ENCODE results near the gene USP11. TPM values are rescaled to one million over a fixed set of nuclear protein-coding genes. Genes with fewer than 3 reads are reported as not detected.

Gene USP11
- total RNA-seq, 2 donors from 2014 or later = 113 to 214 TPM

DNA sequence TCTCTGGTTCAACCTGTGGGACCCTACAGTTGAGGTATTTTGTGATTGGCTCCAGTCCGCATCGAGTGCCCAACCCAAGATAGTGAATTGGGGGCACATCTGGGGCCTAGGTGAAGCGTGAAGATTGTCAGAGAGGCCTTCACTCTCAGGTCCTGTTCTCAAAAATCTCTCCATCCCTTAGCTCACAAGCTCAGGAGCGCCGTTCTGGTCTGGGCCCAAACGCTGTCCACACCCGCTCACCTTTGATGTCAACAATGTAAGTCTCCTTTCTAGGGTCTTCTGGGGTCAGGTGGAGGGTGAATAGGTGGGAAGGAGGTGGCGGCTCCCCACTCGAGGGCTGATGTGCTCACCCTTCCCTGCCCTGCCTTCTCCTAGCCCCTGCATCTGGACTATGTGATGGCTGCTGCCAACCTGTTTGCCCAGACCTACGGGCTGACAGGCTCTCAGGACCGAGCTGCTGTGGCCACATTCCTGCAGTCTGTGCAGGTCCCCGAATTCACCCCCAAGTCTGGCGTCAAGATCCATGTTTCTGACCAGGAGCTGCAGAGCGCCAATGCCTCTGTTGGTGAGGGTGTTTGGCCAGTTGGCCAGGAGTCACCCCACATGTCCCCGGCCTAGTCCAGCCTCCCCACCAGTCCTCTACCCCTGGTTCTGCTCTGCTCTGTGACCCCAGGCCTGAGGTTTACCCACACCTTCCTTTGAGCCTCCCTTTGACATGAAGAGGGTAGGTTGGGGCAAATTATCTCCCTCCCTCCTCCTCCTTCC is 22.0 kb upstream of the USP11 start:
- TF ChIP-seq, protein P1, sequence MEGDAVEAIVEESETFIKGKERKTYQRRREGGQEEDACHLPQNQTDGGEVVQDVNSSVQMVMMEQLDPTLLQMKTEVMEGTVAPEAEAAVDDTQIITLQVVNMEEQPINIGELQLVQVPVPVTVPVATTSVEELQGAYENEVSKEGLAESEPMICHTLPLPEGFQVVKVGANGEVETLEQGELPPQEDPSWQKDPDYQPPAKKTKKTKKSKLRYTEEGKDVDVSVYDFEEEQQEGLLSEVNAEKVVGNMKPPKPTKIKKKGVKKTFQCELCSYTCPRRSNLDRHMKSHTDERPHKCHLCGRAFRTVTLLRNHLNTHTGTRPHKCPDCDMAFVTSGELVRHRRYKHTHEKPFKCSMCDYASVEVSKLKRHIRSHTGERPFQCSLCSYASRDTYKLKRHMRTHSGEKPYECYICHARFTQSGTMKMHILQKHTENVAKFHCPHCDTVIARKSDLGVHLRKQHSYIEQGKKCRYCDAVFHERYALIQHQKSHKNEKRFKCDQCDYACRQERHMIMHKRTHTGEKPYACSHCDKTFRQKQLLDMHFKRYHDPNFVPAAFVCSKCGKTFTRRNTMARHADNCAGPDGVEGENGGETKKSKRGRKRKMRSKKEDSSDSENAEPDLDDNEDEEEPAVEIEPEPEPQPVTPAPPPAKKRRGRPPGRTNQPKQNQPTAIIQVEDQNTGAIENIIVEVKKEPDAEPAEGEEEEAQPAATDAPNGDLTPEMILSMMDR (conservative IDR thresholded peaks at IDR 0.05) = no peak
- no peak overlapping the region for H3K9ac ChIP-seq (ENCODE audit: extremely low read depth, low read length, poor library complexity, severe bottlenecking)
- peaks cover 94% of the 10 kb centered on the region for H3K36me3 Mint-ChIP-seq (ENCODE audit: low read depth)
- no peaks in the 10 kb centered on the region for H3K9me3 ChIP-seq (ENCODE audit: control insufficient read depth, low read length)
- DNase-seq = no peak
- H3K27ac ChIP-seq (ENCODE audit: low read depth, low read length) = no peak overlapping the region
- peaks cover 84% of the 10 kb centered on the region for H3K36me3 ChIP-seq (ENCODE audit: control insufficient read depth, insufficient read depth, low read length)
- H3K4me1 ChIP-seq (ENCODE audit: control insufficient read depth, insufficient read depth, low read length) = no peaks in the 10 kb centered on the region
- H3K4me3 ChIP-seq (ENCODE audit: low read length) = no peak overlapping the region
- no peak overlapping the region for H3K27ac Mint-ChIP-seq
- H3K27me3 Mint-ChIP-seq (ENCODE audit: insufficient read depth) = no peaks in the 10 kb centered on the region
- H3K4me3 Mint-ChIP-seq = no peak overlapping the region
- H3K27me3 ChIP-seq (ENCODE audit: control insufficient read depth, insufficient read depth, low read length, poor library complexity, severe bottlenecking) = no peaks in the 10 kb centered on the region
- no peaks in the 10 kb centered on the region for H3K9me3 Mint-ChIP-seq
- H3K4me1 Mint-ChIP-seq = peaks cover 1% of the 10 kb centered on the region
- WGBS, 2 experiments (ENCODE audit: insufficient coverage in 1 of 2, insufficient read length in 1 of 2) = 90 to 99% methylated on average over 2 to 12 of the region's 15 CpGs

DNA sequence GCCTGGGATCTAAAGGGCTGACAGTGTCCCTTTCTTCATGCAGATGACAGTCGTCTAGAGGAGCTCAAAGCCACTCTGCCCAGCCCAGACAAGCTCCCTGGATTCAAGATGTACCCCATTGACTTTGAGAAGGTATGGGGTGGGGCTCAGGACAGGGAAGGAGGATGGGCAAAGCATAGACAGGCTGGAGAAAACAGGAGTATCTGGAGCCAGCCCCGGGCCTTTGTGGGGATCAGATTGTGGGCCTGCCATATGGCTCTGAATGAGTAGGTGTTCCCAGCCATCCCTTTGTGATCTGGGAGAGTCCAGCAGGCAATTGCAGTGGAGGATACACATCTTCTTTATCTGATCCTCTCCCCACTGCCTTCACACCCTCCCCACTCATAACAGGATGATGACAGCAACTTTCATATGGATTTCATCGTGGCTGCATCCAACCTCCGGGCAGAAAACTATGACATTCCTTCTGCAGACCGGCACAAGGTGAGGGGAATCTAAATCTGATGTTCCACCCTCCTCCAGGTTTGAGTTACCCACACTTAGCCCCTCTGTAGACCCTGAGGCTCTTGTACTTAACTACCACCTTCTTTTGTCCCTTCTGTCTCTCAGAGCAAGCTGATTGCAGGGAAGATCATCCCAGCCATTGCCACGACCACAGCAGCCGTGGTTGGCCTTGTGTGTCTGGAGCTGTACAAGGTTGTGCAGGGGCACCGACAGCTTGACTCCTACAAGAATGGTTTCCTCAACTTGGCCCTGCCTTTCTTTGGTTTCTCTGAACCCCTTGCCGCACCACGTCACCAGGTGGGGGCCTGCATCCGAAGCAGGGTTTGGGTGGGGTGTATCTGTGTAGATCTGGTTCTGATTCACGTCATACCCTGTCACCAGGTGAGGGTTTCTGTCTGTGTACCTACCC is 20.2 kb upstream of the USP11 start:
- TF ChIP-seq, protein P1 (conservative IDR thresholded peaks at IDR 0.05) = no peak
- H3K27ac ChIP-seq (ENCODE audit: low read depth, low read length) = no peak overlapping the region
- Mint-ChIP-seq H3K27me3 (ENCODE audit: insufficient read depth) (no peaks in the 10 kb centered on the region), H3K4me3 (no peak overlapping the region), H3K9me3 (no peaks in the 10 kb centered on the region), H3K4me1 (peaks cover 18% of the 10 kb centered on the region), H3K36me3 (ENCODE audit: low read depth) (peaks cover 85% of the 10 kb centered on the region), H3K27ac (no peak overlapping the region)
- H3K9me3 ChIP-seq (ENCODE audit: control insufficient read depth, low read length) = no peaks in the 10 kb centered on the region
- no peaks in the 10 kb centered on the region for H3K27me3 ChIP-seq (ENCODE audit: control insufficient read depth, insufficient read depth, low read length, poor library complexity, severe bottlenecking)
- H3K36me3 ChIP-seq (ENCODE audit: control insufficient read depth, insufficient read depth, low read length) = peaks cover 69% of the 10 kb centered on the region
- DNase-seq = no peak
- H3K4me3 ChIP-seq (ENCODE audit: low read length) = no peak overlapping the region
- no peak overlapping the region for H3K9ac ChIP-seq (ENCODE audit: extremely low read depth, low read length, poor library complexity, severe bottlenecking)
- 83 to 94% methylated on average over 1 to 11 of the region's 12 CpGs for WGBS, 2 experiments (ENCODE audit: insufficient coverage in 1 of 2, insufficient read length in 1 of 2)
- H3K4me1 ChIP-seq (ENCODE audit: control insufficient read depth, insufficient read depth, low read length) = no peaks in the 10 kb centered on the region

DNA sequence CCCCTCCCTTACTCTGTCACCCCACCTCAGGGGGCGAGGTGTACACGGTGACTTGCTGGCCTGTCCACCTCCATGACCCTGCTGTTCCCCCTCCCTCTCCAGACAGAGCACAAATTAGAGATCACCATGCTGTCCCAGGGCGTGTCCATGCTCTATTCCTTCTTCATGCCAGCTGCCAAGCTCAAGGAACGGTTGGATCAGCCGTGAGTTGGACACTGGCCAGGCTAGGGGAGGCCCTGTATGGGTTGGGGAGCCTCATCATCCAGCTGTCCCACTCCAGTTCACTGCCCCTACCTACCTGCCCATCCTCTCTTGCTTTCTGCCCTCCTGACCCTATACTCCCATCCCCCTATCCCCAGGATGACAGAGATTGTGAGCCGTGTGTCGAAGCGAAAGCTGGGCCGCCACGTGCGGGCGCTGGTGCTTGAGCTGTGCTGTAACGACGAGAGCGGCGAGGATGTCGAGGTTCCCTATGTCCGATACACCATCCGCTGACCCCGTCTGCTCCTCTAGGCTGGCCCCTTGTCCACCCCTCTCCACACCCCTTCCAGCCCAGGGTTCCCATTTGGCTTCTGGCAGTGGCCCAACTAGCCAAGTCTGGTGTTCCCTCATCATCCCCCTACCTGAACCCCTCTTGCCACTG is 18.3 kb upstream of the USP11 start:
- H3K9me3 Mint-ChIP-seq = no peaks in the 10 kb centered on the region
- Histone ChIP-seq H3K27ac (ENCODE audit: low read depth, low read length) (no peak overlapping the region), H3K9me3 (ENCODE audit: control insufficient read depth, low read length) (no peaks in the 10 kb centered on the region), H3K27me3 (ENCODE audit: control insufficient read depth, insufficient read depth, low read length, poor library complexity, severe bottlenecking) (no peaks in the 10 kb centered on the region), H3K9ac (ENCODE audit: extremely low read depth, low read length, poor library complexity, severe bottlenecking) (no peak overlapping the region), H3K4me1 (ENCODE audit: control insufficient read depth, insufficient read depth, low read length) (no peaks in the 10 kb centered on the region), H3K4me3 (ENCODE audit: low read length) (no peak overlapping the region), H3K36me3 (ENCODE audit: control insufficient read depth, insufficient read depth, low read length) (peaks cover 52% of the 10 kb centered on the region)
- TF ChIP-seq, protein P1 (conservative IDR thresholded peaks at IDR 0.05) = no peak
- H3K4me3 Mint-ChIP-seq = no peak overlapping the region
- no peaks in the 10 kb centered on the region for H3K27me3 Mint-ChIP-seq (ENCODE audit: insufficient read depth)
- H3K36me3 Mint-ChIP-seq (ENCODE audit: low read depth) = peaks cover 68% of the 10 kb centered on the region
- H3K4me1 Mint-ChIP-seq = peaks cover 21% of the 10 kb centered on the region
- 100% methylated on average over 3 to 19 of the region's 20 CpGs for WGBS, 2 experiments (ENCODE audit: insufficient coverage in 1 of 2, insufficient read length in 1 of 2)
- peak overlapping the region; percentile 52 for H3K27ac Mint-ChIP-seq
- no peak for DNase-seq

All from endodermal cell (in vitro differentiated cells).